Suprapubic skin (tissue), 4 donors: ENCODE measurements around the gene SWAP70. TPM values are rescaled to one million over a fixed set of nuclear protein-coding genes. Genes with fewer than 3 reads are reported as not detected.

Experiments used
- DNase-seq, 2 donors: peaks; one replicate each; pipeline ENCODE4 v3.0.0-alpha.2; 2019; ENCODE audit warnings: low spot score in 2 of 2
- H3K27ac ChIP-seq: fragments of 200-600 bp; sonication (generic); one replicate; pipeline ENCODE4 v1.5.1; 2019
- H3K27me3 ChIP-seq: fragments of 200-600 bp; sonication (generic); one replicate; pipeline ENCODE4 v1.5.1; 2019
- H3K36me3 ChIP-seq: fragments of 200-600 bp; sonication (generic); one replicate; pipeline ENCODE4 v1.5.1; 2019
- H3K4me1 ChIP-seq: fragments of 200-600 bp; sonication (generic); one replicate; pipeline ENCODE4 v1.5.1; 2019
- H3K4me3 ChIP-seq: fragments of 200-600 bp; sonication (generic); one replicate; pipeline ENCODE4 v1.5.1; 2019; ENCODE audit warnings: mild to moderate bottlenecking
- H3K9me3 ChIP-seq: fragments of 200-600 bp; sonication (generic); one replicate; pipeline ENCODE4 v1.5.1; 2019
- EP300 ChIP-seq: sonication (generic); formaldehyde crosslinking; IDR thresholded peaks from one replicate; pipeline ENCODE4 v1.6.1; 2017; ENCODE audit warnings: antibody characterized with exemption
- POLR2A ChIP-seq, 2 donors: fragments of 450-650 bp; IDR thresholded peaks; one replicate each; pipeline ENCODE4 v1.6.1; 2017; ENCODE audit warnings: antibody characterized with exemption in 2 of 2, mild to moderate bottlenecking in 2 of 2, moderate library complexity in 2 of 2
- POLR2AphosphoS5 ChIP-seq, 3 donors: sonication (generic); formaldehyde crosslinking; IDR thresholded peaks; one replicate each; pipeline ENCODE4 v1.6.1; 2017; ENCODE audit warnings: antibody characterized with exemption in 3 of 3
- WGBS: methylation state at CpG from one replicate; pipeline ENCODE4 v1.1.5; 2018; 5-methylcytosine and 5-hydroxymethylcytosine counted together
- total RNA-seq, 4 donors: library from RNA; depleted of rRNA; stranded (reverse); fragments of >200 nt; gene quantifications; one replicate each; pipeline ENCODE4 v1.1.0, GENCODE V29; 2016
- TF ChIP-seq, protein P1 (sequence below), 2 donors: fragments of 200-600 bp in 1 of 2; fragments of 450-650 bp in 1 of 2; sonication (generic) in 1 of 2; IDR thresholded peaks; one replicate each; pipeline ENCODE4 v1.5.1; 2016 to 2019; ENCODE audit warnings: antibody characterized with exemption in 2 of 2, mild to moderate bottlenecking in 1 of 2, moderate library complexity in 1 of 2

Gene SWAP70
- total RNA-seq, 4 donors from 2014 or later = 27.6 to 64.9 (median 35.8) TPM

DNA sequence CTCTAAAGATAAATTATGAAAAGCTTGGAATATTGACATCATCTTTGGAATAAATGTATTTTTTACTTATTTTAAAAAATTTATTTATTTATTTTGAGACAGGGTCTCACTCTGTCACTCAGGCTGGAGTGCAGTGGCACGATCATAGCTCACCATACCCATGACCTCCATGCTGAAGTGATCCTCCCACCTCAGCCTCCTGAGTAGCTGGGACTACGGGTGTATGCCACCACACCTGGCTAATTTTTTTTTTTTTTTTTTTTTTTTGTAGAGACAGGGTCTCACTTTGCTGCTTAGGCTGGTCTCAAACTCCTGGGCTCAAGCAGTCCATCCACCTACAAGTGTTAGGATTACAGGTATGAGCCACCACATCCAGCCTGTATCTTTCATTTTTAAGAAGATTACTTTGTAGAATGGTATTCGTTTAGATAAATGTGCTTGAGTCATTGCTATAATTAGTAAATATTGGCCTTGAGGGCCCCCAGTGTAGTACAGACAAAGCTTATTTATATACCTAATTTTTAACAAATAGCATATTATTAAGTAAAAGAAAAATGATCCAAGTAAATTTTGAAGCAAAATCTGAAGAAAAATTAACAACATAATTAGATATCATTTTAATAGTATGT, 8.5 kb downstream of the SWAP70 start:
- Histone ChIP-seq H3K27ac (no peak overlapping the region), H3K4me1 (peaks cover 15% of the 10 kb centered on the region), H3K4me3 (no peak overlapping the region), H3K36me3 (no peaks in the 10 kb centered on the region), H3K9me3 (no peaks in the 10 kb centered on the region), H3K27me3 (no peaks in the 10 kb centered on the region)
- WGBS = 80% methylated on average over 3 of the region's 3 CpGs
- TF ChIP-seq, protein P1, sequence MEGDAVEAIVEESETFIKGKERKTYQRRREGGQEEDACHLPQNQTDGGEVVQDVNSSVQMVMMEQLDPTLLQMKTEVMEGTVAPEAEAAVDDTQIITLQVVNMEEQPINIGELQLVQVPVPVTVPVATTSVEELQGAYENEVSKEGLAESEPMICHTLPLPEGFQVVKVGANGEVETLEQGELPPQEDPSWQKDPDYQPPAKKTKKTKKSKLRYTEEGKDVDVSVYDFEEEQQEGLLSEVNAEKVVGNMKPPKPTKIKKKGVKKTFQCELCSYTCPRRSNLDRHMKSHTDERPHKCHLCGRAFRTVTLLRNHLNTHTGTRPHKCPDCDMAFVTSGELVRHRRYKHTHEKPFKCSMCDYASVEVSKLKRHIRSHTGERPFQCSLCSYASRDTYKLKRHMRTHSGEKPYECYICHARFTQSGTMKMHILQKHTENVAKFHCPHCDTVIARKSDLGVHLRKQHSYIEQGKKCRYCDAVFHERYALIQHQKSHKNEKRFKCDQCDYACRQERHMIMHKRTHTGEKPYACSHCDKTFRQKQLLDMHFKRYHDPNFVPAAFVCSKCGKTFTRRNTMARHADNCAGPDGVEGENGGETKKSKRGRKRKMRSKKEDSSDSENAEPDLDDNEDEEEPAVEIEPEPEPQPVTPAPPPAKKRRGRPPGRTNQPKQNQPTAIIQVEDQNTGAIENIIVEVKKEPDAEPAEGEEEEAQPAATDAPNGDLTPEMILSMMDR (IDR thresholded peaks at IDR 0.05) = no peak
- TF ChIP-seq EP300 (no peak), POLR2AphosphoS5 (IDR thresholded peaks at IDR 0.05) (no peak), POLR2A (IDR thresholded peaks at IDR 0.05) (no peak)
- DNase-seq = no peak

DNA sequence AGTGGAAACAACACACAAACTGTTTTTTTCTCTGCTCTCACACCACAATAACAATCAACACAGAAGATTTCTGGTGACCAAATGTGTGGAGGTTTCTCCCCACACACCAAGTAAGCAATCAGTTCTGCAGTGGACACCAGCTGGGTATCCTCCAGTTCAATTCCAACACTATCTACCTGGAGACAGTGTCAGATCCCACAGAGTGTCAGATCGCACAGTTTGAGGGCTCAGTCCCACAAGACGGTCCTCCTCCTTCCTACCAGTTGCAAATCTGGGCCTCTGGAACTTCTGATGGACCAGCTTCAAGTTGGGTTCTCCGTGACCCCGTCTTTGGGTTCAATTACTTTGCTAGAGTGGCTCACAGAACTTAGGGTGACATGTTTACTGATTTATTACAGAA, 9.0 kb downstream of the SWAP70 start:
- WGBS = 94% methylated on average over 4 of the region's 4 CpGs
- Histone ChIP-seq H3K36me3 (no peaks in the 10 kb centered on the region), H3K4me1 (peaks cover 15% of the 10 kb centered on the region), H3K9me3 (no peaks in the 10 kb centered on the region), H3K27me3 (no peaks in the 10 kb centered on the region), H3K4me3 (no peak overlapping the region), H3K27ac (no peak overlapping the region)
- DNase-seq = no peak
- TF ChIP-seq POLR2A (IDR thresholded peaks at IDR 0.05) = no peak
- TF ChIP-seq, protein P1 (IDR thresholded peaks at IDR 0.05) = no peak
- TF ChIP-seq POLR2AphosphoS5 (IDR thresholded peaks at IDR 0.05) = no peak
- TF ChIP-seq EP300 = no peak

- Histone ChIP-seq H3K4me1 (peaks cover 12% of the 10 kb centered on the region), H3K9me3 (no peaks in the 10 kb centered on the region), H3K27ac (no peak overlapping the region), H3K27me3 (no peaks in the 10 kb centered on the region), H3K36me3 (no peaks in the 10 kb centered on the region), H3K4me3 (no peak overlapping the region)
- TF ChIP-seq, protein P1 (IDR thresholded peaks at IDR 0.05) = no peak
- no peak for TF ChIP-seq EP300
- no peak for TF ChIP-seq POLR2AphosphoS5 (IDR thresholded peaks at IDR 0.05)
- no peak for TF ChIP-seq POLR2A (IDR thresholded peaks at IDR 0.05)
- no peak for DNase-seq
- WGBS = 25% methylated on average over 3 of the region's 3 CpGs
Observed at GRCh38 chr11:9675691-9676090, 11.8 kb downstream of the SWAP70 start.

DNA sequence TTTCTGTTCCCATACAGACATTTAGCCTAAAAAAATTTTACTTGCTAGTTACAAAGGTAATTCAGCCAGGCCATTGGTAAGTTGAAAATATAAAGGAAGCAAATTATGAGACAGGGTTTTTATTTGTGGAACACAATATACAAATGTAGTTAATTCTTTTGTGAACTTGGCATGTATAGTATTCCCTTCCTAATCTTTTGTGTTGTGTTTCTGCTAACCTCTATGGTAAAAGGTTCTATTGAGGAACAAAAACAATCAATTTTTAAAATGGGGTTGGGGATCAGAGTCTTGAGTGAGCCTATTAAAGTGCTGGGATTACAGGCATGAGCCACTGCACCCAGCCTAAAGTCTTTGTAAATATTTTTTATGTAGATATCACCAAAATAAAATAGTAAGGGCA, 14.1 kb downstream of the SWAP70 start:
- Histone ChIP-seq H3K27me3 (no peaks in the 10 kb centered on the region), H3K9me3 (no peaks in the 10 kb centered on the region), H3K27ac (no peak overlapping the region), H3K4me1 (peaks cover 12% of the 10 kb centered on the region), H3K4me3 (no peak overlapping the region), H3K36me3 (no peaks in the 10 kb centered on the region)
- TF ChIP-seq POLR2A (IDR thresholded peaks at IDR 0.05) = no peak
- no peak for TF ChIP-seq POLR2AphosphoS5 (IDR thresholded peaks at IDR 0.05)
- TF ChIP-seq, protein P1 (IDR thresholded peaks at IDR 0.05) = no peak
- no peak for DNase-seq

DNA sequence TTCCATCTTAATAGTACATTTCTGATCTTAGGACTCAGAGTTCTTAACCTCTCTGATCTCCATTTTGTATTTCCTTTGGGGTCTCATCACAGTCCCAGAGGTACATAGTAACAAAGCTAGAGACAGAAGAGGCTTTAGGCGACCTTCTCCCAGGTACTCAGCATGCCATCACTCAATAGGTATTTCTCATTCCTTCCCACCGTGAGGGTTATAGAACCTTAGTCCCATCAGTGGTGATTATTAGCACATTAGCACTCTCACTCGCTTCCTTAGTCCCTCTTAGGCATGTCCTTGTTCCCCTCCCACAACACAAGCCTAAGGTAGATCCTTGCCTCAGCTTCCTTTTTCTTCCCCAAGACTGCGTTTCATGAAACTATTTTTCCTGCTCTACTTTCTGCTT, 14.7 kb downstream of the SWAP70 start:
- H3K27me3 ChIP-seq = no peaks in the 10 kb centered on the region
- H3K9me3 ChIP-seq = no peaks in the 10 kb centered on the region
- H3K36me3 ChIP-seq = no peaks in the 10 kb centered on the region
- peaks cover 12% of the 10 kb centered on the region for H3K4me1 ChIP-seq
- TF ChIP-seq POLR2A (IDR thresholded peaks at IDR 0.05) (no peak), EP300 (no peak), POLR2AphosphoS5 (IDR thresholded peaks at IDR 0.05) (no peak)
- TF ChIP-seq, protein P1 (IDR thresholded peaks at IDR 0.05) = no peak
- DNase-seq = no peak
- no peak overlapping the region for H3K4me3 ChIP-seq
- 85% methylated on average over 4 of the region's 4 CpGs for whole genome bisulfite sequencing
- no peak overlapping the region for H3K27ac ChIP-seq
